Liver (tissue), 9 donors: ENCODE results near the gene NDUFA12. TPM values are rescaled to one million over a fixed set of nuclear protein-coding genes. Genes with fewer than 3 reads are reported as not detected.
"Not testable (repeated sequence)": the region's sequence is repeated elsewhere in the genome, so short reads cannot be mapped to it uniquely, and the experiment has no call there.

Experiments
- DNase-seq: peaks from one replicate; pipeline ENCODE4 v3.0.0-alpha.2; 2017; ENCODE audit warnings: low spot score
- H3K27ac ChIP-seq, 2 donors: one replicate each; pipeline ENCODE4 v1.7.0; 2013; ENCODE audit warnings: inconsistent platforms in 2 of 2, low read length in 2 of 2, control low read depth in 1 of 2, low read depth in 1 of 2, mild to moderate bottlenecking in 1 of 2
- H3K27me3 ChIP-seq, 4 donors: one replicate each; pipeline versions ENCODE4 v1.6.1 to v1.7.0; 2013; ENCODE audit warnings: low read length in 3 of 4, inconsistent platforms in 1 of 4, mild to moderate bottlenecking in 1 of 4, moderate library complexity in 1 of 4; ENCODE audit not compliant: control insufficient read depth in 4 of 4, insufficient read depth in 4 of 4
- H3K36me3 ChIP-seq, 4 donors: one replicate each; pipeline versions ENCODE4 v1.6.1 to v1.7.0; 2013; ENCODE audit warnings: low read length in 3 of 4, mild to moderate bottlenecking in 3 of 4, low read depth in 1 of 4, moderate library complexity in 1 of 4; ENCODE audit not compliant: control insufficient read depth in 4 of 4, insufficient read depth in 3 of 4
- H3K4me1 ChIP-seq, 4 donors: one replicate each; pipeline versions ENCODE4 v1.6.1 to v1.7.0; 2013; ENCODE audit warnings: low read length in 3 of 4, mild to moderate bottlenecking in 3 of 4, moderate library complexity in 1 of 4; ENCODE audit not compliant: control insufficient read depth in 4 of 4, insufficient read depth in 4 of 4
- H3K4me3 ChIP-seq, 3 donors: one replicate each; pipeline versions ENCODE4 v1.6.1 to v1.7.0; 2013; ENCODE audit warnings: low read length in 3 of 3, control low read depth in 1 of 3, low read depth in 1 of 3, mild to moderate bottlenecking in 1 of 3
- H3K9ac ChIP-seq, 2 donors: one replicate each; pipeline ENCODE4 v1.7.0; 2013; ENCODE audit warnings: low read length in 2 of 2, mild to moderate bottlenecking in 2 of 2, moderate library complexity in 2 of 2, control low read depth in 1 of 2, low read depth in 1 of 2
- H3K9me3 ChIP-seq, 4 donors: one replicate each; pipeline versions ENCODE4 v1.6.1 to v1.7.0; 2013; ENCODE audit warnings: low read length in 3 of 4; ENCODE audit not compliant: control insufficient read depth in 4 of 4
- ATF3 ChIP-seq: IDR thresholded peaks from 2 replicates; pipeline ENCODE4 v1.6.1; 2016; ENCODE audit warnings: antibody characterized with exemption
- EGR1 ChIP-seq, 2 donors: IDR thresholded peaks; 2 replicates each; pipeline ENCODE4 v1.6.1; 2016 to 2018; ENCODE audit warnings: antibody characterized with exemption in 2 of 2, low read depth in 2 of 2
- FOXA2 ChIP-seq: IDR thresholded peaks from 2 replicates; pipeline ENCODE4 v1.6.1; 2016; ENCODE audit warnings: antibody characterized with exemption
- HNF4A ChIP-seq, 2 donors: conservative IDR thresholded peaks; 2 replicates each; pipeline ENCODE4 v1.6.1; 2016; ENCODE audit warnings: antibody characterized with exemption in 2 of 2, mild to moderate bottlenecking in 2 of 2
- JUND ChIP-seq, 2 donors: IDR thresholded peaks; 2 replicates each; pipeline ENCODE4 v1.6.1; 2016; ENCODE audit warnings: antibody characterized with exemption in 2 of 2
- MAX ChIP-seq: IDR thresholded peaks from 2 replicates; pipeline ENCODE4 v1.6.1; 2016; ENCODE audit warnings: antibody characterized with exemption
- RAD21 ChIP-seq, 2 donors: IDR thresholded peaks; 2 replicates each; pipeline ENCODE4 v1.6.1; 2016; ENCODE audit warnings: antibody characterized with exemption in 2 of 2, mild to moderate bottlenecking in 2 of 2
- REST ChIP-seq: IDR thresholded peaks from 2 replicates; pipeline ENCODE4 v1.6.1; 2016; ENCODE audit warnings: antibody characterized with exemption, mild to moderate bottlenecking
- RXRA ChIP-seq, 2 donors: IDR thresholded peaks; 2 replicates each; pipeline ENCODE4 v1.6.1; 2017 to 2018; ENCODE audit warnings: antibody characterized with exemption in 2 of 2, mild to moderate bottlenecking in 1 of 2
- TAF1 ChIP-seq: conservative IDR thresholded peaks from 2 replicates; pipeline ENCODE4 v1.6.1; 2016; ENCODE audit warnings: antibody characterized with exemption, mild to moderate bottlenecking
- YY1 ChIP-seq: IDR thresholded peaks from 2 replicates; pipeline ENCODE4 v1.6.1; 2016; ENCODE audit warnings: antibody characterized with exemption, mild to moderate bottlenecking
- ZBTB33 ChIP-seq: IDR thresholded peaks from 2 replicates; pipeline ENCODE4 v1.6.1; 2016; ENCODE audit warnings: antibody characterized with exemption
- WGBS: extraction: QIAGEN DNeasy Blood & Tissue Kit; methylation state at CpG from one replicate; pipeline ENCODE4 v1.1.7; 2013; 5-methylcytosine and 5-hydroxymethylcytosine counted together
- polyA plus RNA-seq, 2 donors: library from polyadenylated mRNA; stranded (reverse) in 1 of 2; unstranded in 1 of 2; fragments of 200-250 nt in 1 of 2; fragments of >200 nt in 1 of 2; fragmentation: Nextera tagmentation in 1 of 2; extraction: Ambion mirVana in 1 of 2; gene quantifications; one replicate each; pipeline versions ENCODE4 v1.2.1 to v1.2.3, GENCODE V29; 2013 to 2015
- total RNA-seq, 2 donors: library from RNA; depleted of rRNA; stranded (reverse); fragments of >200 nt; gene quantifications; one replicate each; pipeline ENCODE4 v1.2.3, GENCODE V29; 2014
- donor health status: healthy.
- donor health status: healthy.
- donor health status: healthy.
- donor health status: healthy.
- donor health status: healthy.

Gene NDUFA12
- total and polyA plus RNA-seq, 4 donors = 34.8 to 91.8 (median 57.4) TPM

- Histone ChIP-seq H3K27me3 (no peaks in the 10 kb centered on the region), H3K4me1 (no peaks in the 10 kb centered on the region), H3K9me3 (no peaks in the 10 kb centered on the region), H3K27ac (no peak overlapping the region), H3K36me3 (peaks cover 0 to 5% (median 1%) of the 10 kb centered on the region in 4 donors), H3K9ac (no peak overlapping the region), H3K4me3 (no peak overlapping the region)
- DNase-seq = no peak
- no peak for TF ChIP-seq ATF3
- TF ChIP-seq FOXA2 = no peak
- no peak for TF ChIP-seq HNF4A (conservative IDR thresholded peaks at IDR 0.05)
- TF ChIP-seq EGR1 (IDR thresholded peaks at IDR 0.05; ENCODE audit: low read depth in 2 of 2) = no peak
- TF ChIP-seq JUND (IDR thresholded peaks at IDR 0.05) = no peak
- no peak for TF ChIP-seq YY1
- no peak for TF ChIP-seq ZBTB33
- no peak for TF ChIP-seq MAX
- TF ChIP-seq RAD21 (IDR thresholded peaks at IDR 0.05) = no peak
- TF ChIP-seq RXRA (IDR thresholded peaks at IDR 0.05) = no peak
- WGBS = 73% methylated on average over 2 of the region's 2 CpGs
Measured at GRCh38 chr12:94987801-94988200, 15.7 kb downstream of the NDUFA12 start.

GRCh38 chr12:94987076-94987669, 16.3 kb downstream of the NDUFA12 start:
- Histone ChIP-seq H3K4me1 (no peaks in the 10 kb centered on the region), H3K27me3 (no peaks in the 10 kb centered on the region), H3K9ac (no peak overlapping the region), H3K27ac (no peak overlapping the region), H3K36me3 (peaks cover 0 to under 1% (median 0%) of the 10 kb centered on the region in 4 donors), H3K4me3 (no peak overlapping the region), H3K9me3 (no peaks in the 10 kb centered on the region)
- DNase-seq = no peak
- no peak for TF ChIP-seq REST
- no peak for TF ChIP-seq ATF3
- no peak for TF ChIP-seq MAX
- no peak for TF ChIP-seq TAF1
- WGBS = 90% methylated on average over 8 of the region's 8 CpGs

- not testable (repeated sequence) for H3K9me3 ChIP-seq, H3K9ac ChIP-seq, H3K36me3 ChIP-seq, H3K4me3 ChIP-seq, H3K4me1 ChIP-seq, H3K27me3 ChIP-seq, H3K27ac ChIP-seq, DNase-seq
- 80% methylated on average over 9 of the region's 9 CpGs for WGBS
Measured at GRCh38 chr12:94985099-94985498, 18.4 kb downstream of the NDUFA12 start.
